Epithelial cell of alveolus of lung (primary cell): ENCODE measurements around the gene SPG11. TPM values are rescaled to one million over a fixed set of nuclear protein-coding genes. Genes with fewer than 3 reads are reported as not detected.

ENCODE experiments used
- total RNA-seq: library from RNA; depleted of rRNA; stranded (reverse); fragments of >200 nt; gene quantifications from 2 replicates; pipeline ENCODE4 v1.2.1, GENCODE V29; 2015

SPG11 gene
- total RNA-seq, result 34.8 and 42.8 TPM in 2 replicates

GRCh38 chr15:44663410-44664308 is at the start of gene SPG11:
Gene SPG11 (minus strand): TSS chr15:44663662. CDS start chr15:44663647, 15 bp downstream.

GRCh38 chr15:44711096-44711742 is 47.8 kb upstream of the SPG11 start, which contains the start of the genes B2M and PATL2:
Gene B2M (plus strand): TSS chr15:44711517. CDS start chr15:44711547, 30 bp downstream.
Gene PATL2 (minus strand): TSS chr15:44711323. CDS start chr15:44676490, 34,833 bp downstream.

GRCh38 chr15:44536962-44537734 is 126.3 kb downstream of the SPG11 start, which contains the start of gene EIF3J:
Gene EIF3J (plus strand): TSS chr15:44537147. CDS start chr15:44537195, 48 bp downstream.

Other genes starting within 250 kb of the SPG11 start
- 36.1 and 49.3 TPM in 2 replicates for gene CTDSPL2, start 236.0 kb downstream of the SPG11 start, total RNA-seq
- 32.7 and 36.7 TPM in 2 replicates for gene EIF3J, start 126.5 kb downstream of the SPG11 start, total RNA-seq
- gene PATL2, start 47.7 kb upstream of the SPG11 start, total RNA-seq, result not detected in 2 replicates
- gene B2M, start 47.9 kb upstream of the SPG11 start, total RNA-seq, result 1,994 and 2,601 TPM in 2 replicates
- gene TRIM69, start 72.9 kb upstream of the SPG11 start, total RNA-seq, result 8.5 and 15.9 TPM in 2 replicates